Rectal smooth muscle tissue (tissue), 1 donor: Measurements from ENCODE around the gene FAM83F.

Source experiments
- H3K27ac ChIP-seq: one replicate; pipeline ENCODE4 v1.7.0; 2013; ENCODE audit warnings: low read depth, low read length, inconsistent platforms
- H3K27me3 ChIP-seq: one replicate; pipeline ENCODE4 v1.7.0; 2013; ENCODE audit warnings: low read length; ENCODE audit not compliant: control insufficient read depth, insufficient read depth
- H3K36me3 ChIP-seq: one replicate; pipeline ENCODE4 v1.7.0; 2013; ENCODE audit warnings: low read length; ENCODE audit not compliant: control insufficient read depth, insufficient read depth
- H3K4me1 ChIP-seq: one replicate; pipeline ENCODE4 v1.7.0; 2013; ENCODE audit warnings: low read length; ENCODE audit not compliant: control insufficient read depth, insufficient read depth
- H3K4me3 ChIP-seq: one replicate; pipeline ENCODE4 v1.7.0; 2013; ENCODE audit warnings: low read length
- H3K9ac ChIP-seq: one replicate; pipeline ENCODE4 v1.7.0; 2013; ENCODE audit warnings: low read length

FAM83F gene

GRCh38 chr22:40027191-40028097 lies 32.7 kb downstream of the FAM83F start:
- H3K9ac ChIP-seq: no peak overlapping the region
- no peak overlapping the region for H3K27ac ChIP-seq
- H3K4me1 ChIP-seq: no peaks in the 10 kb centered on the region
- no peak overlapping the region for H3K4me3 ChIP-seq
- H3K27me3 ChIP-seq: no peaks in the 10 kb centered on the region
- no peaks in the 10 kb centered on the region for H3K36me3 ChIP-seq

GRCh38 chr22:40028098-40028425 lies 33.3 kb downstream of the FAM83F start:
- no peak overlapping the region for H3K27ac ChIP-seq
- H3K9ac ChIP-seq: no peak overlapping the region
- H3K4me1 ChIP-seq: no peaks in the 10 kb centered on the region

DNA sequence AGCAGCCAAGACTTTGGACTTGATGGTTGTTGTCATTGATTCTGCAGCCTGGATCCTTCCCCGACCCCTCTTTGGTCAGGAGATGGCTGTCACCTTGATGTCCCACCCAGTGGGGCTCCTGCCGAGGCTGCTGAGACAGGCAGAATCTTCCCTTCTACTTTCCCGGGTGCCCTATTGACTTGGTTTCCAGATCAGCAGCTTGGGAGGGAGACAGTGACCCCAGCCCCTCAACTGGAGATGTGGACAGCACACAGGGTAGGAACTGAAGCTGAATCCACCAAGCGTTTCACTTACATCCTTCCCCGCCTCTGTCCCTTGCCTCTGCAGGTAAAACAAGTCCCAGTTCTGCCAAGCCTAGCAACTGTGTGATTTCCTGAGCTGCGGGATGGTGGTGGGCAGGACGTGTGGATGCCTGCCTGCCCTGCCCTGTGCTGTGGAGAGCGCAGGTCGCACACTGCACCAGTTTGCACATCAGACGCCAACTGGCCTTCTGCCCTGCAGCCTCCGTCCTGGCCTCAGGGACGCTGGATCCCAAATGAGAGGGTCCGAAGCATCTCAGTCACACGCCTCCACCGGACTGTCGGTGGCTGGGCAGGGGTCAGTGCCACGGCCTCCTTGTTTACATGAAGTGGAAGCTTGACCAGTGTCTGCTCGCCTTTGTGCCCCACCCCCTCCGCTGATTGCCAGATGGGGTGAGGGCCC lies 34.6 kb downstream of the FAM83F start:
- Histone ChIP-seq H3K27me3 (no peaks in the 10 kb centered on the region), H3K4me1 (no peaks in the 10 kb centered on the region), H3K4me3 (no peak overlapping the region), H3K9ac (no peak overlapping the region), H3K36me3 (no peaks in the 10 kb centered on the region), H3K27ac (no peak overlapping the region)

More at GRCh38 chr22:40028098-40028425, 33.3 kb downstream of the FAM83F start:
- no peak overlapping the region for H3K4me3 ChIP-seq
- H3K27me3 ChIP-seq: no peaks in the 10 kb centered on the region
- H3K36me3 ChIP-seq: no peaks in the 10 kb centered on the region

DNA sequence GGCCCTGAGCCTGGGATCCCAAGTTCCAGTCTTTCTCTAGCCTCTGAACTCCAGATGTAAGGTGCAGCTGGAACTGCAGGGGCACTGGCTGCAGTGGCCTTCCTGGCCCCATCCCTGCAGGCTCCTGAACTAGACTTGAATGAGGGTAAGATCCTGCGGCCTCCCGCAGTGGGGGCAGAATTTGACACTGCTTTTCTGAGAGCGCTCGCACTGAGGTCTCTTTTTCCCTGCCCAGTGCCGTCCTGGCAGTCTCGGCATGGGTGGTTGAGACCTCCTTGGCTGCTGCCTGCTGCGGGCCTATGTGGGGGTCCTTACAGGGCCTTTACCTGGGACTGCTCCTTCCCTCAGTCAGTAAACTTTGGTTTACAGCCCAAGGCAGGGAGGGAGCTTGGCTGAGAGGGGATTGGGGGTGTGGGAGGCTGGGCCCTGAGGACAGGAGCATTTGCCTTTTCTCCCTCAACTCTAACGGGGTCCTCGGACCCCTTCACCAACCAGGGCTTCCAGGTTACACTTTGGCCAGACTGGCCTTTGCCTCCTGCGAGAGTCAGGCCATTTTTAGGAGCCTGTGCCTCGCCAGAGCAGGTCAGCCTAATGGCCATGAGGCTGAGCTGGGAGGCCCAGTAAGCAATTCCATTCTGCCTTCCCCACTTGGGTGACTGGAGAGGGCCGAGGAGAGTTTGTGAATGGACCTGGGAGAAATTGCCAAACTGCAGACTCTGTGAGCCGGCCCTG lies 35.4 kb downstream of the FAM83F start:
- Histone ChIP-seq H3K4me3 (no peak overlapping the region), H3K27ac (no peak overlapping the region), H3K27me3 (no peaks in the 10 kb centered on the region), H3K9ac (no peak overlapping the region), H3K36me3 (no peaks in the 10 kb centered on the region), H3K4me1 (no peaks in the 10 kb centered on the region)

GRCh38 chr22:40030758-40031095 lies 36.0 kb downstream of the FAM83F start:
- no peak overlapping the region for H3K9ac ChIP-seq
- H3K4me3 ChIP-seq: no peak overlapping the region
- no peaks in the 10 kb centered on the region for H3K4me1 ChIP-seq
- H3K36me3 ChIP-seq: no peaks in the 10 kb centered on the region
- H3K27ac ChIP-seq: no peak overlapping the region
- H3K27me3 ChIP-seq: no peaks in the 10 kb centered on the region

- Histone ChIP-seq H3K36me3 (no peaks in the 10 kb centered on the region), H3K9ac (no peak overlapping the region), H3K4me3 (no peak overlapping the region), H3K27me3 (no peaks in the 10 kb centered on the region), H3K27ac (no peak overlapping the region), H3K4me1 (no peaks in the 10 kb centered on the region)
Measured at GRCh38 chr22:40031766-40032470, 37.2 kb downstream of the FAM83F start.

DNA sequence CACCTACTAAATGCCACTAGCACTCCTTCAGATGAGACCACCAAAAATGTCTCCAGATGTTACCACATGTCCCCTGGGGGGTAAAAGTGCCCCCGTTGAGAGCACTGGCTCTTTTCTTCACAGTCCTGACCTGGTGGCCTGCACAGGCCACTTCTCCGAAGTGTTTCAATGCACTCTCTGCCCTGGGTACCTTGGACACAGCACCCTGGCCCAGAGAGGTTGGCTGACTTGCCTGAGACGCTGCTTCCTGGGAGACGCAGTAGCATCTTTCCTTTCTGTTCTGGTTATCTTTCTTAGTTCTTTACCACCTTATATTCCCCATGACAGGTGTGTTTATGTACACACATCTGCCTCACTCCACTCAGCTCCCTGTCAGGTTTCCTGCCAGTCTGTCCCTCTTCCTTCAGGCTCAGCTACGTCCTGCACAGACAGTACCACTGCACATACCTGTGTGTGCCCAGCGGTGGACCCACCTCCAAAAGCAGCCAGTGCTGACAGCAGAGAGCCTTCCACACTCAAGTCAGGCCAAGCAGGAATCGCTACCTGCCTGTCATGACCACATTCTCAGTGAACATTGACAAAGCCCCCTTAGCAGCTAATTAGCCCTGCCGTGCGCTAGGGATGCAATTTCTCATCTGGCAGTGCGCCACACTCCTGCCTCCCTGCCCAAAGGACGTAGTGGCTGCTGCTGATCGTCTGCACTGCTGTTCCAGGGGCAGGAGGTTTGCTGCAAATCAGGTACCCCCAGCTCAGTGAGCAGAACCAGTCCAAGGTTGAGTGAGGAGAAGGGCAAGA lies 39.0 kb downstream of the FAM83F start:
- H3K9ac ChIP-seq: no peak overlapping the region

DNA sequence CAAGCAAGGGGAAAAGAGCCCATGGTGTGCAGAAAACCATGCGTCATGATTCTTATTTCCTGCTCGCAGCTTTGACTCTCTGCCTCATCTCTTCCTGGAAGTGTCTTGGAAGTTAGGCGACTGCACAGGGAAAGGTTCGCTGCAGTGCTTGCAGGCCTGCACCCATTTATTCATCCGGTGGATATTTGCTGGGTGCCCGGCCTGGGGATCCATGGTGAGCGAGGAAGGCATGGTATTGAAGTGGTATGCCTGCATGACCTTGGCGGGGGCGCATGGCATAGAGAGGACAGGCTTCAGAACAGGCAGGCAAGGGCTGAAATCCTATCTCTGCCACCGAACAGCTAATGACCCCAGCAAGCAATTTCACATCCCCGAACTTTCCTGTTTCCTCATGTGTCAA lies 40.6 kb downstream of the FAM83F start:
- Histone ChIP-seq H3K4me1 (no peaks in the 10 kb centered on the region), H3K9ac (no peak overlapping the region), H3K36me3 (no peaks in the 10 kb centered on the region), H3K27ac (no peak overlapping the region), H3K27me3 (no peaks in the 10 kb centered on the region), H3K4me3 (no peak overlapping the region)

More for the DNA sequence above, 39.0 kb downstream of the FAM83F start:
- Histone ChIP-seq H3K4me3 (no peak overlapping the region), H3K27me3 (no peaks in the 10 kb centered on the region), H3K36me3 (no peaks in the 10 kb centered on the region), H3K27ac (no peak overlapping the region), H3K4me1 (no peaks in the 10 kb centered on the region)

- no peak overlapping the region for H3K9ac ChIP-seq
- H3K4me1 ChIP-seq: no peaks in the 10 kb centered on the region
- no peaks in the 10 kb centered on the region for H3K36me3 ChIP-seq
- H3K27me3 ChIP-seq: no peaks in the 10 kb centered on the region
- no peak overlapping the region for H3K27ac ChIP-seq
- no peak overlapping the region for H3K4me3 ChIP-seq
Measured at GRCh38 chr22:40036126-40036525, 41.4 kb downstream of the FAM83F start.

- Histone ChIP-seq H3K36me3 (no peaks in the 10 kb centered on the region), H3K9ac (no peak overlapping the region), H3K27ac (no peak overlapping the region), H3K4me1 (no peaks in the 10 kb centered on the region), H3K4me3 (no peak overlapping the region), H3K27me3 (no peaks in the 10 kb centered on the region)
Measured at GRCh38 chr22:40036591-40037225, 42.0 kb downstream of the FAM83F start.

- H3K4me3 ChIP-seq: no peak overlapping the region
- H3K27me3 ChIP-seq: no peaks in the 10 kb centered on the region
- no peak overlapping the region for H3K27ac ChIP-seq
- no peaks in the 10 kb centered on the region for H3K4me1 ChIP-seq
- no peak overlapping the region for H3K9ac ChIP-seq
- no peaks in the 10 kb centered on the region for H3K36me3 ChIP-seq
Measured at GRCh38 chr22:40037320-40037719, 42.6 kb downstream of the FAM83F start.
